ENCODE measurements around the gene NKIRAS1.
"Not testable (repeated sequence)": the region's sequence is repeated elsewhere in the genome, so short reads cannot be mapped to it uniquely, and the experiment has no call there.

The NKIRAS1 gene

DNA sequence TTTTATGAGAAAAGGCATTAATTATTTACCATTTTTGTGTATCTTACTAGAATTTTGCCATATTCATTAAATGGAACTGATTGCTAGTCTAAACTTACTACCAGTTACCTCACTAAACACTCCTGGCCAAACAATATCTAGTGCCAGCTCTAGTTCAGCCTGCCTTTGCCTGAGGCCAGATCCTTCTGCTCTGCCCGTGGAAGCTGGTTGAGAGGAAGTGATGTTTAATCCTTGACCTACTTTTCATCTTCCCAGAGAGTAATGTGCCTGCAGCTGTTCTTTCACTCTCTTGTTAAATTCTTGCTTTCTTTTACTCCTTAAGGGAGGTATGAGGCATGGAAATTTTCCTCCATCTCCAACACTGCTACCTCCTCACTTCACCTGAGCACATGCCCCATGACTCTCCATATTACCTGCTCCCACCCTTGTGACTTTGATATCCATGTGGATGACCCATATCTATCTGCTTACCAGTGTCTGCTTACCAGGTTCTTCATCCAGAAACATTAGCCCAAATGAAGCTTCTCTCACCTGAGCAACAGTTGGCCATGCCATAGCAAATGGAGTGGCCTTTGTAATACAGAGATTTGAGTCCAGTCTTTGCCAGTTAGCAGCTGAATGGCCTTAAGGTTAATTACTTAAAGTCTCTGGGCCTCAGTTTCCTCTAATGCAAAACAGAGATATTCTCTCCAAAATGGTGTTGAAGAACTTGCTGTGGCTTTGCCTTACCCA is 57.6 kb downstream of the NKIRAS1 start:
- Histone ChIP-seq H3K27ac (no peak overlapping the region), H3K27me3 (ENCODE audit: control insufficient read depth, insufficient read depth, low read length) (no peaks in the 10 kb centered on the region), H3K9ac (no peak overlapping the region), H2AFZ (no peak overlapping the region), H3K79me2 (peaks cover 19% of the 10 kb centered on the region), H3K9me3 (ENCODE audit: control insufficient read depth, low read length) (no peaks in the 10 kb centered on the region), H3K4me2 (ENCODE audit: low read length) (peak overlapping the region; percentile 2), H3K36me3 (ENCODE audit: control insufficient read depth, insufficient read depth, low read length) (no peaks in the 10 kb centered on the region), H3K4me3 (ENCODE audit: low read depth, low read length) (no peak overlapping the region), H3K4me1 (peaks cover 3% of the 10 kb centered on the region)
- no peak for TF ChIP-seq CTCF (IDR thresholded peaks at IDR 0.05)

GRCh38 chr3:23856286-23856685 is 60.5 kb downstream of the NKIRAS1 start:
- H3K79me2 ChIP-seq = peaks cover 21% of the 10 kb centered on the region
- H3K27me3 ChIP-seq (ENCODE audit: control insufficient read depth, insufficient read depth, low read length) = no peaks in the 10 kb centered on the region
- no peak overlapping the region for H3K4me2 ChIP-seq (ENCODE audit: low read length)
- TF ChIP-seq CTCF (IDR thresholded peaks at IDR 0.05) = no peak
- no peak overlapping the region for H3K27ac ChIP-seq
- peaks cover 3% of the 10 kb centered on the region for H3K4me1 ChIP-seq
- no peaks in the 10 kb centered on the region for H3K9me3 ChIP-seq (ENCODE audit: control insufficient read depth, low read length)
- no peak overlapping the region for H3K4me3 ChIP-seq (ENCODE audit: low read depth, low read length)
- no peaks in the 10 kb centered on the region for H3K36me3 ChIP-seq (ENCODE audit: control insufficient read depth, insufficient read depth, low read length)
- no peak overlapping the region for H2AFZ ChIP-seq
- H3K9ac ChIP-seq = no peak overlapping the region

DNA sequence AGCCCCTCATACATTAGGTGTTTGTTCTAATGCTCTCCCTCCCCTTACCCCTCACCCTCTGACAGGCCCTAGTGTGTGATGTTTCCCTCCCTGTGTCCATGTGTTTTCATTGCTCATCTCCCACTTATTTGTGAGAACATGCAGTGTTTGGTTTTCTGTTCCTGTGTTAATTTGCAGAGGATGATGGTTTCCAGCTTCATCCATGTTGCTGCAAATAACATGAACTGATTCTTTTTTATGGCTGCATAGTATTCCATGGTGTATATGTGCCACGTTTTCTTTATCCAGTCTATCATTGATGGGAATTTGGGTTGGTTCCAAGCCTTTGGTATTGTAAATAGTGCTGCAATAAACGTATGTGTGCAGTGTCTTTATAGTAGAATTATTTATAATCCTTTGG is 67.3 kb downstream of the NKIRAS1 start:
- not testable (repeated sequence) for H3K9me3 ChIP-seq (ENCODE audit: control insufficient read depth, low read length); H3K27me3 ChIP-seq (ENCODE audit: control insufficient read depth, insufficient read depth, low read length); H3K27ac ChIP-seq; H3K4me3 ChIP-seq (ENCODE audit: low read depth, low read length); H3K9ac ChIP-seq; H3K4me1 ChIP-seq; H3K4me2 ChIP-seq (ENCODE audit: low read length); H3K36me3 ChIP-seq (ENCODE audit: control insufficient read depth, insufficient read depth, low read length); H2AFZ ChIP-seq
- peaks cover 24% of the 10 kb centered on the region for H3K79me2 ChIP-seq

DNA sequence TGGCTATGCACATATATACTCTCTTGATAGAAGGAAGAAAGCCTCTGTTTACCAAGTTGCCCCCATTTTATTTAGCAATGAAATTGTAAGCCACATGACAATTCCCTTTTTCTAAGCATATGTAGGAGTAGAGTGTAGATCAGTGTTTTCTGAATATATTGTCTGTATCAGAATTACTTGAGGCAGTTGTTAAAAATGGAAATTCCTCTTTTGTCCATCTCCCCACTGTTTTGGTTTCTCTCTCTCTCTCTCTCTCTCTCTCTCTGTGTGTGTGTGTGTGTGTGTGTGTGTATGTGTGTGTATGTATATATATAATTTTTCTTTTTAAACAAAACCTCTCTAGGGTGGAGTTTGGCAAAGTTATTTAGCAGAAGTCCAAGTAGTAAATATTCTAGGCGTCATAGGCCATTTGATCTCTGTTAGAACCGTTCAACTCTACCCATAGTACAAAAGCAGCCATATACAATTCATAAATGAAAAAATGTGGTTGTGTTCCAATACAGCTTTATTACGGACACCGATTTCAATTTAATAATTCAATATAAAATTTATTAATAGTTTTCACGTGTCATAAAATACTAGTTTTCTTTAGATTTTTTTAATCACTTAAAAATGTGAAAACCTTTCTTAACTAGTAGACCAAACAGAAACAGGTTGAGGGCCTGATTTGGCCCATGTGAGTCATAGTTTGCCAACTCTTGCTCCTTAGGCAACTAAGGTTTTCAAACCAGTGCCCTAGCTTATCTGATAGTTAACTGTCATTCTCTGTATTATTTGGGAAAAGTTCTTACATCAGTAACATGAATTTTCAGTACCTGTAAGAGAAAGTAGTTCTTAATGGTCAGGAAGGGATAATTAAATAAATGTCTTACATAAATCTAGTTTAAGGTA is 71.2 kb downstream of the NKIRAS1 start:
- Histone ChIP-seq H3K27ac (no peak overlapping the region), H3K27me3 (ENCODE audit: control insufficient read depth, insufficient read depth, low read length) (no peaks in the 10 kb centered on the region), H3K36me3 (ENCODE audit: control insufficient read depth, insufficient read depth, low read length) (no peaks in the 10 kb centered on the region), H3K9me3 (ENCODE audit: control insufficient read depth, low read length) (no peaks in the 10 kb centered on the region), H3K4me1 (peaks cover 2% of the 10 kb centered on the region), H2AFZ (no peak overlapping the region), H3K4me3 (ENCODE audit: low read depth, low read length) (no peak overlapping the region), H3K79me2 (peaks cover 9% of the 10 kb centered on the region), H3K9ac (no peak overlapping the region), H3K4me2 (ENCODE audit: low read length) (no peak overlapping the region)
- no peak for TF ChIP-seq CTCF (IDR thresholded peaks at IDR 0.05)

DNA sequence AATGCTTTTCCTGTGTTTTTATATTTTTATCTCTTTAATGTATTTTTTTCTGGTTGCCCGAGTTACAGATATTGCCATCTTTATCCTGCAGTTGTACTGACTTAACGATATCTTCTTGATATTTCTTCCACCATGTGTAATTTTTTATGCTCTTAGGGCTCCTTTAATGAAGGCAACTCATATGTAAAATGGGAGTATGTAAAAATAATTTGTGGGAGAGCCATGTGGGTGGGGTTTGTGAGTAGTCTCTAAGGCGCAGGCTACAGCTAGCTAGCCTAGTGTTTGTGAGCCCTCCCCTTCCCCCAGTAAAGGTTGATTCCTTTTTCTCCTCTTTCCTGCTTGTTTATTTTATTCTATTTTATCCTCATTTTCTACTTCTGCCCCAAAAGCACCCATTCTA is 72.9 kb downstream of the NKIRAS1 start:
- Histone ChIP-seq H3K27me3 (ENCODE audit: control insufficient read depth, insufficient read depth, low read length) (no peaks in the 10 kb centered on the region), H3K79me2 (peaks cover 9% of the 10 kb centered on the region), H2AFZ (no peak overlapping the region), H3K9ac (no peak overlapping the region), H3K9me3 (ENCODE audit: control insufficient read depth, low read length) (no peaks in the 10 kb centered on the region), H3K27ac (no peak overlapping the region), H3K4me3 (ENCODE audit: low read depth, low read length) (no peak overlapping the region), H3K4me2 (ENCODE audit: low read length) (no peak overlapping the region), H3K4me1 (peaks cover 3% of the 10 kb centered on the region), H3K36me3 (ENCODE audit: control insufficient read depth, insufficient read depth, low read length) (no peaks in the 10 kb centered on the region)
- TF ChIP-seq CTCF (IDR thresholded peaks at IDR 0.05) = no peak
